Upper lobe of left lung (tissue), 4 donors: ENCODE results near the gene FAM83B.

Source experiments
- EP300 ChIP-seq, 4 donors: sonication (generic); formaldehyde crosslinking; IDR thresholded peaks; one replicate each; pipeline ENCODE4 v1.5.1; 2017; ENCODE audit warnings: antibody characterized with exemption in 4 of 4, control low read depth in 2 of 4
- TF ChIP-seq, protein P1 (sequence below), 6 experiments: fragments of 450-650 bp in 4 of 6; fragments of 200-600 bp in 2 of 6; sonication (generic) in 2 of 6; IDR thresholded peaks; one replicate each; pipeline ENCODE4 v1.5.1; 2016 to 2019; ENCODE audit warnings: antibody characterized with exemption in 6 of 6

GRCh38 chr6:54900666-54901065, 54.1 kb downstream of the FAM83B start:
- no peak for TF ChIP-seq EP300 (IDR thresholded peaks at IDR 0.05)
- TF ChIP-seq, protein P1, sequence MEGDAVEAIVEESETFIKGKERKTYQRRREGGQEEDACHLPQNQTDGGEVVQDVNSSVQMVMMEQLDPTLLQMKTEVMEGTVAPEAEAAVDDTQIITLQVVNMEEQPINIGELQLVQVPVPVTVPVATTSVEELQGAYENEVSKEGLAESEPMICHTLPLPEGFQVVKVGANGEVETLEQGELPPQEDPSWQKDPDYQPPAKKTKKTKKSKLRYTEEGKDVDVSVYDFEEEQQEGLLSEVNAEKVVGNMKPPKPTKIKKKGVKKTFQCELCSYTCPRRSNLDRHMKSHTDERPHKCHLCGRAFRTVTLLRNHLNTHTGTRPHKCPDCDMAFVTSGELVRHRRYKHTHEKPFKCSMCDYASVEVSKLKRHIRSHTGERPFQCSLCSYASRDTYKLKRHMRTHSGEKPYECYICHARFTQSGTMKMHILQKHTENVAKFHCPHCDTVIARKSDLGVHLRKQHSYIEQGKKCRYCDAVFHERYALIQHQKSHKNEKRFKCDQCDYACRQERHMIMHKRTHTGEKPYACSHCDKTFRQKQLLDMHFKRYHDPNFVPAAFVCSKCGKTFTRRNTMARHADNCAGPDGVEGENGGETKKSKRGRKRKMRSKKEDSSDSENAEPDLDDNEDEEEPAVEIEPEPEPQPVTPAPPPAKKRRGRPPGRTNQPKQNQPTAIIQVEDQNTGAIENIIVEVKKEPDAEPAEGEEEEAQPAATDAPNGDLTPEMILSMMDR (IDR thresholded peaks at IDR 0.05) = no peak
